ENCODE data around the gene IGSF8.

IGSF8 gene, protein sequence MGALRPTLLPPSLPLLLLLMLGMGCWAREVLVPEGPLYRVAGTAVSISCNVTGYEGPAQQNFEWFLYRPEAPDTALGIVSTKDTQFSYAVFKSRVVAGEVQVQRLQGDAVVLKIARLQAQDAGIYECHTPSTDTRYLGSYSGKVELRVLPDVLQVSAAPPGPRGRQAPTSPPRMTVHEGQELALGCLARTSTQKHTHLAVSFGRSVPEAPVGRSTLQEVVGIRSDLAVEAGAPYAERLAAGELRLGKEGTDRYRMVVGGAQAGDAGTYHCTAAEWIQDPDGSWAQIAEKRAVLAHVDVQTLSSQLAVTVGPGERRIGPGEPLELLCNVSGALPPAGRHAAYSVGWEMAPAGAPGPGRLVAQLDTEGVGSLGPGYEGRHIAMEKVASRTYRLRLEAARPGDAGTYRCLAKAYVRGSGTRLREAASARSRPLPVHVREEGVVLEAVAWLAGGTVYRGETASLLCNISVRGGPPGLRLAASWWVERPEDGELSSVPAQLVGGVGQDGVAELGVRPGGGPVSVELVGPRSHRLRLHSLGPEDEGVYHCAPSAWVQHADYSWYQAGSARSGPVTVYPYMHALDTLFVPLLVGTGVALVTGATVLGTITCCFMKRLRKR

DNA sequence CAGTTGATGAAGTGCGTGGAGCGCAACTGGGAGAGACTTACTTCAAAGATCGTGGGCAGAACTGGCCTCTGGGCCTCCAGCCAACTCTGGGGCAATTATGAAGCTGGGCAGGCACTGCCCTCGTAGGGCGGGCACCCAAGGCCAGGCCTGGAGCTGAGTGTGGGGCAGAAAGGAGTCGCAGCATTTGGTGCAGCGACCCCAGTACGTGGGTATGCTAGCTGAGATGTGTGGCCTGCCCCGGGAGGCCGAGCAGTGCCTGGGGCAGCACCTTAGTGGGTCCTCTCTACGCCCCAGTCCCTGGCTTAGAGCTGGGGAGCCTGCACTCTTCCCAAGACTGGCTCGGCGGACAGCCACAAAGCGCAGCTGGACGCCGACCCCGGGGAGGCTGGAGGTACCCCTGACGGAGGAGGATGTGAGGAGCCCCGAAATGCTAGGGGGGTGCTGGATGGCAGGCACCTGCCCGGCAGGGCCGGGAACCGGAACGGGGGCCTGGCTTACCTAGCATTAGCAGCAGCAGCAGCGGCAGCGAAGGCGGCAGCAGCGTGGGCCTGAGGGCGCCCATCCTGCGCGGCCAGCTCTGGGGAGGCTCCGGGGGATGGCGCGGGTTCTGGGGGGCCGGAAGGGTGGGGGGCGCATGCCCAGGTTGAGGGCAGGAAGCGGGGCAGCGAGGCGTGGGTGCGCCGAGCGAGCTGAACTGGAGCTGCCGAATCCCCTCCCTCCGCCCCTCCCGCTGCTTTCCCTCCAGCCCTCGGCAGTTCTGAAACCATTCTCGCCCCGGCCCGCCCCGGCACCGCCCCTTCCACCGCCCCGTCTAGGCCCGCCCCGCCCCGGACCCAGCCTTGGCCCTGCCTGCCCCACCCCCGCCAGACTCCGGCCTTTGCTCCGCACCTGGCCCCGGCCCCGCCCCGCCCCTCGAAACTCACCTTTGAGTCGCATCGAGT is at the start of gene IGSF8:
TSS of gene IGSF8 (minus strand) at position 709 of the 941 bp plus-strand sequence. CDS start at position 562, 147 bp downstream.
- DNase-seq (ENCODE audit: low read depth), result peak; percentile 90

DNA sequence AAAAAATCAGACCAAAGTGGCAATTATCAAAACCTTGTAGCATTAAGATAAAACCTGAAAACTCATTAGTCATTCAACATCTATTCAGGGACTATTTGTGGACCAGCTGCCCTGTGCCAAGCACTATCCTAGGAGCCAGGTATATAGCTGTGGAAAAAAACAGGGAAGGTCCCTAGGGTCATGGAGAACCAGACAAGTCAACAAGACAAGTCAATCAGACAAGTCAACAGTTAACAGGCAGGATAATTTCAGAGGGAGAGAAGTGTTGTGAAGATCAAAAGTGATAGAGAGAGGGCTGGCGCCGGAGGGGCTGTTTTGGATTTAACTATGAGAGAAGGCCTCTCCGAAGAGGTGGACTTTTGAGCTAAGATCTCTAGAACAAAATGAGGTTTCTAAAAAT is 49.7 kb upstream of the IGSF8 start:
- DNase-seq (ENCODE audit: low read depth), result no peak

DNA sequence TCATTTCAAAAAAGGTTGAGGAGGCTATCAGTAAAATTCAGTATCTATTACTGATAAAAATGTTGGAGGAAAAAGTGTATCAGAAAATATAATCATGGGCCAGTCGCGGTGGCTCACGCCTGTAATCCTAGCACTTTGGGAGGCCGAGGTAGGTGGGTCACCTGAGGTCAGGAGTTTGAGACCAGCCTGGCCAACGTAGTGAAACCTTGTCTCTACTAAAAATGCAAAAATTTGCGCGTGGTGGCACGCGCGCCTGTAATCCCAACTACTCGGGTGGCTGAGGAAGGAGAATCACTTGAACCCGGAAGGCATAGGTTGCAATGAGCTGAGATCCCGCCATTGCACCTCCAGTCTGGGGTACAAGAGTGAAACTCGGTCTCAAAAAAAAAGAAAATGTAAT is 47.7 kb upstream of the IGSF8 start:
- DNase-seq (ENCODE audit: low read depth), result no peak

DNA sequence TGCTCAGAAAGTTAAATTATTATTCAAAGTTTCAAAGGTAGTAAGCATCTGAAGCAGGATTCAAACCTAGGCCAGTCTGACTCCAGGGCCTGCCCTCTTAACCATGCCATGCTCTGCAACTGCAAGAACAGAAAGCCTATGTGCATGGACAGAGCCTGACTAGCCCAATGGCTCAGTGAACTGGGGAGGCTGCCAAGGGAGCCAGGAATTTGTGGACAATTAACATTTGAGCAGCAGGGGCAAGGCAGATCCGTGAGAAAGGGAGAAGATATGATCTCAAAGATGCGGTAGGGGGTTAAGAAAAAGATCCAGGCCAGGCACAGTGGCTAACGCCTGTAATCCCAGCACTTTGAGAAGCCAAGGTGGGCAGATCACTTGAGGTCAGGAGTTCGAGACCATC is 46.5 kb upstream of the IGSF8 start:
- DNase-seq (ENCODE audit: low read depth), result no peak

DNA sequence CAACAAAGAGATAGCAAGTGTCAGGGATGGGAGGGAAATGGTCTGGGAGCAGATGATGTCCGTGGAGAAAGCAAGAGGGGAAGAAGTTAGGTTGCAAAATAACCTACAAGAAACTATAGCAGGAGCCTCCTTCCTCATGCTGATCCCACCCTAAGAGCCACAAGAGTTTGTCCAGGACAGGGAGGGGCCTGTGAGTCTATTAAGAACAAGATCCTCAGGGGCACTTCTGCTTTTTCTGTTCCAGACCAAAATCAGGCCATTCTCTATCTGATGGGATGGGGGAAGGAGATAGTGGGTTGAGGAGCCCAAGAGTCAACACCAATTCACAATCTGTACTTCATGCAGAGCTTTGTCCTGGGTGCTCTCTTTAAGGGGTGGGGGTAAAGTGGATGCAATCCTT is 45.3 kb upstream of the IGSF8 start:
- no peak for DNase-seq (ENCODE audit: low read depth)

DNA sequence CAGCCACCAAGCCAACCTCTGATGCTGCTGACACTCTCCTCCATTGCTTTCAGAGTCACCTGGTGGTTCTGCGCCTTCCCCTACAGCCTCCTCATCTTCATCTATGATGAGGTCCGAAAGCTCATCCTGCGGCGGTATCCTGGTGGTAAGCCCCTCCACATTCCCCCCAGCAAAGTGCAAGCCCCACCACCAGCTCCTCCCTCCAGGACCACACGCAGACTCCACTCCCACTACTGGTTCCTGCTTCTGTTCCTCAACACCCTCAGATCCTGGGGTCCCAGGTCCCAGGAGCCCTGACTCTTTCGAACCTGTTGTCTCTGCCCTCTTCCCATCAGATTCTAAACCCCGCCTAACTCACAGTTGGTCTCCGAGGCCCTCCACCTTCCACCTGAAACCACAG is 41.4 kb upstream of the IGSF8 start:
- DNase-seq (ENCODE audit: low read depth), result no peak

DNA sequence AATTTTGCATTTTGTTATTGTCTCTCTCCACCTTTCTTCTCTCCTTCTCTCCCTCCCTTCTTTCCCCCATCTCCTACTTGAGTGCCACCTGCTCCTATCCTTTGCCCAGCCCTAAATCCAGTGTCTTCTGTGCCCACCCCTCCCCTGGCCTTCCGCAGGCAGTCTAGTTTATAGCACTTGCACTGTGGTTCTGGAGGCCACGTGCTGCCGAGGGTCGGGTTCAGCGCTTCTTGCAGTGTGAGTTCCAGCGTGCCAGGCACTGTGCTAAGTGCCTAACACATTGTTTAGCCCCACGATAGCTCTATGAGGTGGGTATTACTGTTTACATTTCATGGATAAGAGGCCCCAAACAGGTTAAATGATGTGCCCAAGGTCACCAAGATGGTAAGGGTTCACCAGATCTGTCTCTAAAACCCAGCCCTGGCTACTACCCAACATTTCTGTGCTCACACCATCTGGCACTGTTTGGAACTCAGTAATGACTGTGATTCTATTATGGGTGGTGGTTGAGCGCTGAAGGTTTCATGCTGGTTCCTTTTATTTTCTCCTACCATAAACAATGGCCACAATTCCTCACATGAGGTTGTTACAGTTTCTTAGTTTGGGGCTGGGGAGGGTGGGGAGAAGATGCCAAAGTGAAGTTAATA is 38.9 kb upstream of the IGSF8 start:
- no peak for DNase-seq (ENCODE audit: low read depth)

DNA sequence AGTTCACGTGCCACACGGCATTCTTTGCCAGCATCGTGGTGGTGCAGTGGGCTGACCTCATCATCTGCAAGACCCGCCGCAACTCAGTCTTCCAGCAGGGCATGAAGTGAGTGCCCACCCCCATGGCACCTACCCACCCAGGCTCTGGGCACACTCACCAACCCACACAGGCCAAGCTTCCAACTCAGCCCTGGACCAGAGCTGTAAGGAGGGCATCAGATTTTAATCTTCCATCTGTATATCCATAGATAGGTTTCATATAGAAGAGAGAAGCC is 38.4 kb upstream of the IGSF8 start:
- DNase-seq (ENCODE audit: low read depth), result no peak

DNA sequence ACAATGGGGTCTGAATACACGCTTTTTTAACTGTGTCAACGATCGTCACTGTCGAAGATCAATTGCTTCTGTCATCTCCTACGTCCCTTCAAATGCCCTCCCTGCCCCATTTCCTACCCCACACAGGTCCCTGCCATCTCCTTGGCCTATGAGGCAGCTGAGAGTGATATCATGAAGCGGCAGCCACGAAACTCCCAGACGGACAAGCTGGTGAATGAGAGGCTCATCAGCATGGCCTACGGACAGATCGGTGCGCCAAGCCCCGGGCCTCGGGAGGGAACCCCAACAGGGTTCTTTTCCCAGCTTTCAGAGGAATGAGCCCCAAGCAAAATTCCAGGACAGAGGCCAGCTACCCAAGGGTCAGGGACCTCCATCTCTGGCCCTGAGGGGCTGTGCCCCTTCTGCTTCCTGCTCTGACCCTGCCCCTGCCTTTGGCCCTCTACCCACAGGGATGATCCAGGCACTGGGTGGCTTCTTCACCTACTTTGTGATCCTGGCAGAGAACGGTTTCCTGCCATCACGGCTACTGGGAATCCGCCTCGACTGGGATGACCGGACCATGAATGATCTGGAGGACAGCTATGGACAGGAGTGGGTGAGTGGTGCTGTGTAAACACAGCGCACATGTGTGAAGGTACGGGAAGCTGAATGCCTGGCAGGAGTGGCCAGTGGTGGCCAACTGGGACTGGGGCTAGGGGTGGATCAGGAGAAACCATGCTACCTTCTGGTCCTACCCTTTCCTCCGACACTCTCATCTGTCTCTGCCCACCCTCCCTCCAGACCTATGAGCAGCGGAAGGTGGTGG is 37.9 kb upstream of the IGSF8 start:
- no peak for DNase-seq (ENCODE audit: low read depth)

DNA sequence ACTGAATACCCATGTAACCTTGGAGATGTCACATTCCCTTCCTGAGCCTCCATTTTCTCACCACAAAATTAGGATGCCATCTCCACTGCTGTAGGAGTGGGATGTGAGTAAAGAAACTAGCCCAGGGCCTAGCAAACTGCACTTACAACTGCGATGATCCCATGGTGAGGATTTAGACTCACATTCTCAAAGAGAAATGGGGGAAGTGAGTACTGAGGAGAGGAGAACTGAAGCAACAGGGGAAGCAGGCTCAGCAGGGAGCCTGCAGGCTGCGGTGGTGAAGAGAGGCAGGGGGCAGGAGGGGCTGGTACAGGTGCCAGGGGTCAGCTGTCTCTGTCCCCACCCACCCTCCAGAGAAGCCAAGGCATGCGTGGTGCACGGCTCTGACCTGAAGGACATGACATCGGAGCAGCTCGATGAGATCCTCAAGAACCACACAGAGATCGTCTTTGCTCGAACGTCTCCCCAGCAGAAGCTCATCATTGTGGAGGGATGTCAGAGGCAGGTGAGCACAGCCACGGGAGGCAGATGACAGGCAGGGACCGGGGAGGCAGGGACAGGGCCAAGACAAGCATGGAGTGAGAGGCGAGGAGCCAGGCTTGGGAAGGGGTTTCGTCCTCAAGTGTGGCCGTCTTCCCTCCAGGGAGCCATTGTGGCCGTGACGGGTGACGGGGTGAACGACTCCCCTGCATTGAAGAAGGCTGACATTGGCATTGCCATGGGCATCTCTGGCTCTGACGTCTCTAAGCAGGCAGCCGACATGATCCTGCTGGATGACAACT is 36.6 kb upstream of the IGSF8 start:
- DNase-seq (ENCODE audit: low read depth), result no peak

DNA sequence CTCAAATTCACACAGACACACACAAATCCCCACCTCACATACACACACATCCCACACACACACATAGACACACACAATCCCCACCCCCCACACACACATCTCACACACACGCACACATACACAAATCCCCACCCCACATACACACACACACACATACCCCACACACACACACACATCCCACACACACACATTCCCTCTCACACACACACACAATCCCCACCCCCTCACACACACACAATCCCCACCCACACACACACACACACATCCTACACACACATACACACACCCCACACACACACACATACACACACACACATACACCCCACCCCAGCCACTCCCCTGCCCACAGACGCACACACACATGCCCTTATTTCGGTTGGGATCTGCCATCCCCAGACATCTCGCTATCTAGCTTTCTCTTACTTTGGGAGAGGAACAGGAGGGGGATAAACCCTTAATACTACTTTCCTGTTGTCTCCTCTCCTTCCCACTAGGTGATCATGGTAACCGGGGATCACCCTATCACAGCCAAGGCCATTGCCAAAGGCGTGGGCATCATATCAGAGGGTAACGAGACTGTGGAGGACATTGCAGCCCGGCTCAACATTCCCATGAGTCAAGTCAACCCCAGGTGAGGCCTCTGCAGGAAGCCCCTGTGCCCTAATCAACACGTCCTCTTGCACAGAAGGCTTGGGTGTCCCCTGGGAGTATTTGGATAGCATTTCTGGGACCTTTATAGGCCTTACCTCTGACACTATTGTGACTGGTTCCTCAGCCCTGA is 35.8 kb upstream of the IGSF8 start:
- no peak for DNase-seq (ENCODE audit: low read depth)

DNA sequence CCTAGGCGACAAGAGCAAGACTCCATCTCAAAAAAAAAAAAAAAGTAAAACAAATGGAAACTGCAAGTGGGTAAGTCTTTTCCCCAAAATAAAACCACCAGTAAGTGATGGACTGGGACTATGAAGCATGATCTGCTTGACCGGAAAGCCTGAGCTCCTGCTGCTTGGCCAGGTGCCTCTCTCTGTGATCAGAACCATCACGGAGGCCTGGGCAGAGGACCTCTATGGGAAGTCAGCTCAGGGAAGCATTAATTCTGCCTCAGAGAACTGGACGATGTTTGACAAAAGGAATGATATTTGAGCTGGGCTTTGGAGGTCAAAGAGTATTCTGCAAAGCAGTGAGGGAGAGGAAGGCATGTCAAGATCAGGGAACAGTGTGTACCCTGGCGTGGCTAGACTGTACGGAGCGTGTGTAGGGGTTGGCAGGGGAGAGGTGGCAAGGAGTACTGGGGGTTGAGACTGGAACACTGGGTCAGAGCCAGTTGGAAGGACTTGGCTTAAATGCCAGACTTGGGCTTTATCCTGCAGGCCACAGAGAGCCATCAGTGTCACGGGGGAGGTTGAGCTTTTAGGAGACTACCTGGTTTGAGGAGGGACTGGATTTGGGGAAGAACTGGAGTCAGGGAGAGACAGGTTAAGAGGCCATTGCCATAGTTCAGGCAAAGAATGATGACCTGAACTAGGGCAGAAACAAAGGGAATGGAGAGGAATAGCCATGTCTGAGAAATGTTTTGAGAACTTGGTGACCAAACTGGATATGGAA is 33.6 kb upstream of the IGSF8 start:
- no peak for DNase-seq (ENCODE audit: low read depth)

DNA sequence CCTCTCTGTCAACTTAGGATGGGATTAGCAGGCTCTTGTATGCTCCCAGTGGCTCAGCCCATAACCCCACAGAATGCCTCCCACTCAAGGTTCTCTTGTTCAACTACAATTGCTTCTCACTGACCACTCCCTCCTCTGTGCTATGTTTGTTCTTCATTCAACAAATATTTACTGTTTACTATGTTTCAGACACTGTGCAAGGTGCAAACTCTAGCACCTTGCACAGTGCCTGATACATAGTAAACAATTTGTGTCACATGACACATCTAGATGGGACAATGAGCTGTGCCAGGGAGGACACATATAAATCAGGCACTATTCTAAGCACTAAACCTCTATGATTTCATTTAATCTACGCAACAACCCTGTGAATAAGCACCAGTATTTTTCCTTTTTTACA is 32.5 kb upstream of the IGSF8 start:
- DNase-seq (ENCODE audit: low read depth), result no peak

DNA sequence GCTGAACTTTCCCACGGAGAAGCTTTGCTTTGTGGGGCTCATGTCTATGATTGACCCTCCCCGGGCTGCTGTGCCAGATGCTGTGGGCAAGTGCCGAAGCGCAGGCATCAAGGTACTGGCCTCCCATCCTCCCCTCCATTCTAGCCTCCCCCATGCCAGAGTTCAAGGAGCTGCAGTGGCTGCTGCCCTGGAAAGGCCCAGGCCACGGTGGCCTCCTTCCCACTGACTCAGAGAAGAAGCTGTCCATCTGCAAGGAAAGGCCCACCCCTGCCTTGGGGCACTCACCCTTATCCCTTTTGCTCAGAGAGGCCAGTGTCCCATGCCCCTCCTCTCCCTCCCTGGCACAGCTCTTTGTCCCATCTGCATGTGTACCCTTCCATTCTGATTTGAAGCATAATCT is 32.1 kb upstream of the IGSF8 start:
- no peak for DNase-seq (ENCODE audit: low read depth)

DNA sequence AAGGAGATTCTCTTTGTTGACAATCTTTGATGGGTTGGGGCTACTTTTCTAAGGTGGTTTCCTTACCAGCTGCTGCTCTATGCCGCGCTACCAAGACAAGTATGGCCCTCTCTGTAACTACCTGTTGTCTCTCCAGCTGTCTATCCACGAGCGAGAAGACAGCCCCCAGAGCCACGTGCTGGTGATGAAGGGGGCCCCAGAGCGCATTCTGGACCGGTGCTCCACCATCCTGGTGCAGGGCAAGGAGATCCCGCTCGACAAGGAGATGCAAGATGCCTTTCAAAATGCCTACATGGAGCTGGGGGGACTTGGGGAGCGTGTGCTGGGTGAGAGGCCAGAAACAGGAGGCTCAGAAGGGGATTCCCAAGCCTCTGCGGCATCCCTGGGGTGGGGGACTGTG is 31.5 kb upstream of the IGSF8 start:
- no peak for DNase-seq (ENCODE audit: low read depth)

DNA sequence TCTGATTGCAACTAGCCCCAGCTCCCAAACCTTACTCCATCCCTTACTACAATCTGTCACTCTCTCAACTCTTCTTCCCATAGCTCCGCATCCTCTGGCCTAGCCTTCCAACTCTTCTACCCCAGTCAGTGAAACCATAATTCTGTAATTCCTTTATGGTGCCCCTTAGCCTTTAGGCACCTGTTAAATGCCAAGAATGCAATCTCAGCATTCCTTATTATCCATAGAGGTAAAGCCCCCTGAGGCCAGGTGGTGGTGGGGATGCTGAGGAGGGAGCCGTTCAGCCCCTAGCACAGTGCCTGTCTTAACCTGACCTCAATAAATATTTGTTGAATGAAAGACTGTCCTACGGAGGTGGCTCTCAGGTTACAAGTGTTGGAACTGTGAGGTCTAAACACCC is 31.1 kb upstream of the IGSF8 start:
- DNase-seq (ENCODE audit: low read depth), result no peak

DNA sequence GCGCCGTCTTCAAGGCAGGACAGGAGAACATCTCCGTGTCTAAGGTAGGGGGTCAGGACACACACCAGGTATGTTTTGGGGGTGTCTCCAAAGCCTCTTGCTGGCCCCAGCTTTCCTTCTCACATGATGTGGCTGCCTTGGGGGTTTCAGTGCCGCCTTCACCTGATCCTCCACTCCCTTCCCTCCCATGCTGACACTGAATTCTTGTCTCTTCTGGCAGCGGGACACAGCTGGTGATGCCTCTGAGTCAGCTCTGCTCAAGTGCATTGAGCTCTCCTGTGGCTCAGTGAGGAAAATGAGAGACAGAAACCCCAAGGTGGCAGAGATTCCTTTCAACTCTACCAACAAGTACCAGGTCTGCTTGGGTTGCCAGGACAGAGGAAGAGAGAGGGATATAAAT is 30.6 kb upstream of the IGSF8 start:
- DNase-seq (ENCODE audit: low read depth), result no peak

DNA sequence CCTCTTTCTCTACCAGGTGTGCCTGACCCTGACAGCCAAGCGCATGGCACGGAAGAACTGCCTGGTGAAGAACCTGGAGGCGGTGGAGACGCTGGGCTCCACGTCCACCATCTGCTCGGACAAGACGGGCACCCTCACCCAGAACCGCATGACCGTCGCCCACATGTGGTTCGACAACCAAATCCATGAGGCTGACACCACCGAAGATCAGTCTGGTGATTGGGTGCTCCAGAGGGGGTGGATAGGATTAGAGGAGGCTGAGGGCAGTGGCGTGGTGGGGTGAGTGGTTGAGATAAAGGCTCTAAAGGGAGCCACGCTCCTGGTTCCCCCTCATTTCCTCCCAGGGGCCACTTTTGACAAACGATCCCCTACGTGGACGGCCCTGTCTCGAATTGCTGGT is 30.2 kb upstream of the IGSF8 start:
- no peak for DNase-seq (ENCODE audit: low read depth)

DNA sequence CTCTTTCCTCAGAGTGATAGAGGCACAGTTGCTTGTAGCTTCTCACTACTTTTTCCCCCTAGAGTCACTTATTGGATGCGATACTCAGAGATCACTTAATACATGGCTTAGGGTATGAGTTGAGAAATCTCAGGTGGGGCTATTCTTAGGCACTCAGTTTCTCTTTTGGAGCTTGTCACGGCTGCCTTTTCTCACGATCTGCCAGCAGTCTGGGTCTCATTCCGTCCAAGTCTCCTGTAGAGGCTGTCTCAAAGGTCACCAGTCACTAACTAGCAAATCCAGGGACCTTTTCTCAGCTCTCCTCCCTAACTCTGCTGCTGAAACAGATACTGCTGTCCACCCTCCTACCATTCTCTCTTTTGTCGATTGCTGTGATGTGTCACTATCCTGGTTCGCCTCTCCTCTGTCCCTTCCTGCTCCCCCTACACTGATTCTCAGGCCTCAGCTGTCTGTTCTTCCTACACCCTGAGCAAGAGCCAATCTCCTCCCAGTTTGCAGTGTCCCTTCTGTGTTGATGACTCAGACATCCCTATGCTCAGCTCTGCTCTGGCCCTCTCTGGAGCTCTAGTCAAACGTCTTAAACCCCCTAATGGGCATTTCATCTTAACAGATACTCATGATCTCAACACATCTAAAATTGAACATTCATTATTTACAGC is 29.6 kb upstream of the IGSF8 start:
- DNase-seq (ENCODE audit: low read depth), result no peak

Measured in stimulated activated CD8-positive, alpha-beta memory T cell treated with anti-CD3 and anti-CD28 coated beads, Interleukin-12 subunit alpha, Interleukin-12 subunit beta, amount 100 ng/mL, for 1 hour (primary cell).